ENCODE results near the gene CXorf58. TPM values are rescaled to one million over a fixed set of nuclear protein-coding genes. Genes with fewer than 3 reads are reported as not detected.

Gene CXorf58
- total RNA-seq, 1 experiment from 2014 or later, result 0.06 TPM

GRCh38 chrX:23900220-23900797 is 7.5 kb upstream of the CXorf58 start:
- DNase-seq (ENCODE audit: low read depth), result peak; percentile 49

- peak; percentile 69 for DNase-seq (ENCODE audit: low read depth)
Observed at GRCh38 chrX:23901060-23901459, 6.7 kb upstream of the CXorf58 start.

GRCh38 chrX:23901805-23902204 is 6.0 kb upstream of the CXorf58 start:
- peak; percentile 76 for DNase-seq (ENCODE audit: low read depth)

GRCh38 chrX:23902419-23902818 is 5.4 kb upstream of the CXorf58 start:
- DNase-seq (ENCODE audit: low read depth), result peak; percentile 58

GRCh38 chrX:23904096-23904495 is 3.7 kb upstream of the CXorf58 start:
- DNase-seq (ENCODE audit: low read depth), result peak; percentile 42

- DNase-seq (ENCODE audit: low read depth), result no peak
Observed at GRCh38 chrX:23907111-23907497, 702 bp upstream of the CXorf58 start.

GRCh38 chrX:23908219-23909004 is 606 bp downstream of the CXorf58 start:
- no peak for DNase-seq (ENCODE audit: low read depth)

- DNase-seq (ENCODE audit: low read depth), result no peak
Observed at GRCh38 chrX:23911126-23911835, 3.5 kb downstream of the CXorf58 start.

GRCh38 chrX:23919148-23919547 is 11.3 kb downstream of the CXorf58 start:
- DNase-seq (ENCODE audit: low read depth), result no peak

- DNase-seq (ENCODE audit: low read depth), result no peak
Observed at GRCh38 chrX:23919706-23920320, 12.0 kb downstream of the CXorf58 start.

GRCh38 chrX:23926015-23926414 is 18.2 kb downstream of the CXorf58 start:
- DNase-seq (ENCODE audit: low read depth), result no peak

GRCh38 chrX:23930894-23931604 is 23.2 kb downstream of the CXorf58 start:
- no peak for DNase-seq (ENCODE audit: low read depth)

- DNase-seq (ENCODE audit: low read depth), result no peak
Observed at GRCh38 chrX:23932046-23932445, 24.2 kb downstream of the CXorf58 start.

GRCh38 chrX:23935106-23935505 is 27.3 kb downstream of the CXorf58 start:
- DNase-seq (ENCODE audit: low read depth), result no peak

GRCh38 chrX:23936180-23936579 is 28.4 kb downstream of the CXorf58 start:
- DNase-seq (ENCODE audit: low read depth), result no peak

- DNase-seq (ENCODE audit: low read depth), result peak; percentile 21
Observed at GRCh38 chrX:23937100-23937499, 29.3 kb downstream of the CXorf58 start.

- DNase-seq (ENCODE audit: low read depth), result no peak
Observed at GRCh38 chrX:23938690-23939089, 30.9 kb downstream of the CXorf58 start.

GRCh38 chrX:23939203-23939602 is 31.4 kb downstream of the CXorf58 start:
- no peak for DNase-seq (ENCODE audit: low read depth)

- no peak for DNase-seq (ENCODE audit: low read depth)
Observed at GRCh38 chrX:23944234-23944633, 36.4 kb downstream of the CXorf58 start.

GRCh38 chrX:23945206-23945605 is 37.4 kb downstream of the CXorf58 start:
- no peak for DNase-seq (ENCODE audit: low read depth)

GRCh38 chrX:23952391-23952790 is 44.6 kb downstream of the CXorf58 start:
- DNase-seq (ENCODE audit: low read depth), result no peak
